GM19452 (cell line): ENCODE measurements around the gene SEPTIN10.
"Not testable (repeated sequence)": the region's sequence is repeated elsewhere in the genome, so short reads cannot be mapped to it uniquely, and the experiment has no call there.

Experiments used
- ATAC-seq: cut with Tn5 transposase; IDR thresholded peaks from one replicate; pipeline ENCODE4 v1.9.1; 2021; ENCODE audit not compliant: unreplicated experiment

SEPTIN10 gene

DNA sequence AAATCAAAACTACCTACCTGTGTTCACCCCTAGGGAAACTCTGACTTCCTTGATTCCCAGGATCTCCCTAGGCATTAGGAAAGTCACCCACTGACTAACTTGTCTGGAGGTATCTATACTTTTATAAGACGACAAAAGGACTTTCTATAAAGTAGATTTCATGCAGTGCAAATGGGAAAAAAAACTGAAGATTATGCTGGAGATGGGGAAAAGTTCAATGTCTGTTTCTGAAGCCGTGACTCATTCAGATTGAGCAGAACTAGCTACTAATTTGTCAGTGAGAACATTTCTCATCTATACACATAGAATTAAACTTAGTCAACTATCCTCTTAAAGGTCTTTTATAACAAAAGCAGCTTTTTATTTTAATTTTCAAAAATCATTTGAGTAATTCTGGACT lies 6.0 kb downstream of the SEPTIN10 start:
- ATAC-seq = no peak

DNA sequence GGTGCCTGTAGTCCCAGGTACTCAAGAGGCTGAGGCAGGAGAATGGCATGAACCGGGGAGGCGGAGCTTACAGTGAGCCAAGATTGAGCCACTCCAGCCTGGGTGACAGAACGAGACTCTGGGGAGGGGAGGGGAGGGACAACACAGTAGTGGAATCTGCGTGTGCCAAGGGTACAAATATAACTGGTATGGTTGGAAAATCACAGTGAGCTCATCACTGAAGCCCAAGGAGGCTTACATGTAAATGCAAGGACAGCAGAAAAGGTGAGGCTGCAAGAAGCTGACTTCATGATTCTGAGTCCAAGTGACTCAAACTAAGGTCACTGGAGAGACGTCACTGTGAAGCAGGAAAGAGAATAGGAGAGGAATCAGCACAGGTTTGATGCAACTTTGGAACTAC lies 9.2 kb downstream of the SEPTIN10 start:
- ATAC-seq = no peak

DNA sequence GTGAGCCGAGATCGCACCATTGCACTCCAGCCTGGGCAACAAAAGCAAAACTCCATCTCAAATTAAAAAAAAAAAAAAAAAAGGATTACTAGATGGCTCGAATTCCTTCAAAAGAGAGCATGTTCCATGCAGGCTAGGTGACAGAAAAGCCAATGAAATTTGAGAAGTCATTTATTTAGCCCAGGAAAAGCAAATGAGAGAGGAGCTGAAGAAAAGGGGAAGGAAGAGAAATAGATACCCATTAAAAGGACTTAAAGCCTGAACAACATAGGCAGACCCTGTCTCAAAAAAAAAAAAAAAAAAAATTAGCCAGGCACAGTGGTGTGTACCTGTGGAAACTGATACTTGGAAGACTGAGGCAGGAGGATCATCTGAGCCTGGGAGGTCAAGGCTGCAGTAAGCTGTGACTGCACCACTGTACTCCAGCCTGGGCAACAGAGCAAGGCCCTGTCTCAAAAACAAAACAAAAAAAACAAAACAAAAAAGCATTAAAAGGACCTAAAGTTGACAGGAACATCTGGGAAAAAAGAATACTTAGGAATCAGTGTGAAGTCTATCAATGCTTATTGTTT lies 11.1 kb downstream of the SEPTIN10 start:
- no peak for ATAC-seq

DNA sequence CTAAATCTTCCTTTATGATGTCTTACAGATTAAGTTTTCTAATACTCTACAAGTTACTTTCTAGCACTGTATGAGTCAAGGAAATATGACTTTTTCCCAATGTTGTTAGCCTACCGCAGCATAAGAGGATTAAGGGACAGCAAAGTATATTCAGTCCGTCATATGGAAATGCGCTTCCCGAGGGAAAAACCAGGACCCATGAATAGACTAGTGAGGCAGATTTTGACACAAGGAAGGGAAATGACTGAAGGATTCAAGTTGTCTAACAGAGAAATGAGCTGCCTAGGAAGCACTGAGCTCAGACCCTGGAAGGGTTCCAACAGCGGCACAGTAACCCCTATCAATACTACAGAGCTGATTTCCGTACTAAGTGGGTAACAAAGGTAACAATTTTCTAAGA lies 12.0 kb downstream of the SEPTIN10 start:
- no peak for ATAC-seq

DNA sequence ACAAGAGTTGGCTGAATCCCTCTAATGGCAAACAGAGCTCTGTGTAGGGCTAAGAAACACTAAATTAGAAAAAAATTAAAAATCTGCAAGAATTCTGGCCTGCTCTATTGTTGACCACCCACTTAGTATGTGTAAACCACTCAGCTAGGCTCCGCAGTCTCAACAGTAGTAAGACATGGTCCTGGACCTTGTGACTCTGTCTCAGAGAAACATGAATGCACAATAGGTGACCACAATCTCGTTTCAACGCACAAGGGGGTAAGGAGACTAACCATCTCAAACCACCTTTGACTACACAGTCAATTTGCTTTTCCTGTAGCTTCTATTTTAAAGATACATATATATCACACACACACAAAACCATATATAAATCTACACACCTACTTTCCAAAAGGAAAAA lies 16.5 kb downstream of the SEPTIN10 start:
- no peak for ATAC-seq

DNA sequence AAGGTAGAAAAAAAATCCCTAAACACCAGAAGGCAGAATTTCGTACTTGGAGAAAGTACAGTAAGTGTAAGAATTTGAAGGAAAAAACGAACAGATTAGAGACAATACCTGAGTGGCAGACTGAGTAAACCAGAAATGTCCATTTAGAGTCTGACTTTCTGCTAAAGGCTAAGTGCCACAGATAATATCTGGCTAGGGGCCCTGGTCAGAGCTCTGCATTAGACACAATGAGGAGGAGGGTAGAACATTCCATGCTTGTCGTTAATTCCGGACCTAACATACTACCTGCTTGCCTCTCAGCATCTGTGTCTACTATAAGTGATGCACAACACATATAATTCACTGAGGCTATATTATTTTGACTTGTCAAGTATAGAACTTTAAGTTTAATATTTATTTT lies 18.1 kb downstream of the SEPTIN10 start:
- no peak for ATAC-seq

DNA sequence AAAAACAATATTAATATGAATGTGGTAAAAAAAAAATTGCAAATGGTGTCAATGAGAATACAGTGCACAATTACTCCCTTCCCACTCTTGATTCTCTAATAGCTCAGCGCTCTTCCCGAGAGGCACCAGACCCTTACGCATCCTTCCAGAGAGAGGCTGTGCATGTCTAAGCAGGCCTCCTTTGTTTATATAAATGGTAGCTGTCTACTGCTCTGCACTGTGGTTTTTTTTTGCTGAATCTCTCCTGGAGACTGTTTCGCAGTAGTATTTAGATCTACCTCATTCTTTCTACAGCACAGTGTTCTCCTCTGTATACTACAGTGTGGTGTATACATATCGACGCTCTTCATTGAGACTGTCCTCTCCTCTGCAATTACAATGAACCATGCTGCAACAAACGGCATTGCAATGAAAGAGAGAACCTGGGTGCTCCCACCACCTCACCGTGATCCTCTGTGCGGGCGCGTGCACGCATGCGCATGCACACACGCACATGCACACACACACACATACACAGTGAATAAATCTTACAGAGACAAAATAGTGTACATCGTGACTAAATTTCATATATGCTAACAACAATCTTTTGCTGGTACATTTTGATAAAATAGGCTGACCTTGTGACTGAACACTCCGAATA lies 19.4 kb downstream of the SEPTIN10 start:
- no peak for ATAC-seq

DNA sequence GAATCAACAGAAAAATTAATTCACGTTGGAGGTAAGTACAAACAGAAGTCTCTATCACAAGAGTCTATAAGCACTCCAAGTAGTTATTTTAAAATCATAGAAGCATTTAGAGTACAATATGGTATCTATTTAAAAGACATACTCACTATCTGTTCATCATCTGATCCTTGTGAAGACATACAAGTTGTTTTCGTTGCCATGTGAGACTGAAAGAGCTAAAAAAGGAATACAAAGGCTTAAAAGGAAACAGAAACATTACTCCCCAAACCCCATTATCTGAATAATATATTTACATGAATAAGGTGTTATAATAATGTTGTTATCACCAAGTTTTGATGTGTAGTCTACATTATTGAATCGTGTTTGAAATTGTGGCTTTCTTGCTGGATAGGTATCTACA lies 20.9 kb downstream of the SEPTIN10 start:
- ATAC-seq = no peak

DNA sequence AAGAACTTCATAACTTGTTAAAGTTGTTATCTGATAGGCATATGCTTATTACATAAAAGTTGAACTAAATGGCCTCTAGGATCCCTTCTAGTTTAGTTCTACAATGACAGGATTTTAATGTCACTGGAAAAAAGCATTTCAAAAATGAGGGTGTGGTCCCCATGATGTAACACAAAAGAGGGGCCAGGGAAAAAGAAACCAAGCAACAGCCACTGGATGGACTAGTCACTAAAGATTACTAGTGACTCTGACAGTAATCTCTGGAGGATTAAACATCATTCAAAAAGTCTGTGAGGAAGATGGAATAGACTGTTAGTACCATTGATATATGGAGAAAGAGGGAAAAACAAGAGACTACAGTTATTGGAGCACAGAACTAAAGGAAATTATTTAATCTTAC lies 22.6 kb downstream of the SEPTIN10 start:
- ATAC-seq = no peak

DNA sequence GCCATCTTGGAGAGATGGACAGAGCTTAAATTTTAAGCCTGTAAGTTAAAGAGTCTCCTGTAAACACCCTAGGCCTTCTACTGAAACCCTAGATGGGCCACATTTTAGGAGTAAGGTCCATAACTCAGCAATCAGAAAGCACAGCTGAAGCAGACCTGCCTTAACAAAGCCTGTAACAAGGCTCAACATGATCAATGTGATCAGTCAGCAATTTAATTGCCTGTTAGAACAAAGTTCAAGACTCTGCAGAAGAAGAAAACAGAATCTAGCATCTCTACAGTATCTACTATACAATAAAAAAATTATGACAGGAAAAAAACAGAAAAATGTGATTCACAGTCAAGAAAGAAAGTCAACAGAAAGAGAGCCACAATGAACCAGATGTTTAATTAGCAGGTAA lies 27.1 kb downstream of the SEPTIN10 start:
- ATAC-seq = no peak

DNA sequence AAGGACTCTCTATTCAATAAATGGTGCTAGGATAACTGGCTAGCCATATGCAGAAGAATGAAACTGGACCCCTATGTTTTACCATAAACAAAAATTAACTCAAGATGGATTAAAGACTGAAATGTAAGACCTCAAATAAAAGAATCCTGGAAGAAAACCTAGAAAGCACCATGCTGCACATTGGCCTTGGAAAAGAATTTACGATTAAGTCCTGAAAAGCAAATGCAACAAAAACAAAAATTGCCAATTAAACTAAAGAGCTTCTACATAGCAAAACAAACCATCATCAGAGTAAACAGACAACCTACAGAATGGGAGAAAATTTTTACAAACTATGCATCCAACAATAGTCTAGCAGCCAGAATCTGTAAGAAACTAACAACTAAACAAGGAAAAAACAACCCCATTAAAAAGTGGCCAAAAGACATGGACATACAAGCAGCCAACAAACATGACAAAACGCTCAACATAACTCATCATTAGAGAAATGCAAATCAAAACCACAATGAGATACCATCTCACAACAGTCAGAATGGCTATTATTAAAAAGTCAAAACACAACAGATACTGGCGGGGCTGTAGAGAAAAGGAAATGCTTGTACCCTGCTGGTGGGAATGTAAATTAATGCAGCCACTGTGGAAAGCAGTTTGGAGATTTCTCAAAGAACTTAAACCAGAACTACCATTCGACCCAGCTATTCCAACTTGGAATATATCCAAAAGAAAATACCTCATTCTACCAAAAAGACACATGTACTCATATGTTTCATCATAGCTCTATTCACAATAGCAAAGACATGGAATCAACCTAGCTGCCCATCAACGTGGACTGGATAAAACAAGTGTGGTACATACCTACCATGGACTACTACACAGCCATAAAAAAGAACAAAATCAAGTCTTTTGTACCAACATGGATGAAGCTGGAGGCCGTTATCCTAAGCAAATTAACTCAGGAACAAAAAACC lies 30.6 kb downstream of the SEPTIN10 start:
- no peak for ATAC-seq

DNA sequence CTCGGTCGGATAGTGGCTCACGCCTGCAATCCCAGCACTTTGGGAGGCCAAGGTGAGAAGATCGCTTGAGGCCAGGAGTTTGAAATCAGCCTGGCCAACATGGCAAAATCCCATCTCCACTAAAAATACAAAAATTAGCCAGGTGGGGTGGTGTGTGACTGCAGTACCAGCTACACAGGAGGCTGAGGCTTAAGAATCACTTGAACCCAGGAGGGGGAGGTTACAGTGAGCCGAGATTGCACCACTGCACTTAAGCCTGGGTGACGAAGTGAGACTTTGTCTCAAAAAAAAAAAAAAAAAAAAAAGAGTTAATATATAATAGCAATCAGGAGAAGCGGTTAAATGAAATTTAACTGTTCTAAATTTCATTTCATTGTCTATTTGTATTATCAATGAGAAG lies 36.1 kb downstream of the SEPTIN10 start:
- not testable (repeated sequence) for ATAC-seq

DNA sequence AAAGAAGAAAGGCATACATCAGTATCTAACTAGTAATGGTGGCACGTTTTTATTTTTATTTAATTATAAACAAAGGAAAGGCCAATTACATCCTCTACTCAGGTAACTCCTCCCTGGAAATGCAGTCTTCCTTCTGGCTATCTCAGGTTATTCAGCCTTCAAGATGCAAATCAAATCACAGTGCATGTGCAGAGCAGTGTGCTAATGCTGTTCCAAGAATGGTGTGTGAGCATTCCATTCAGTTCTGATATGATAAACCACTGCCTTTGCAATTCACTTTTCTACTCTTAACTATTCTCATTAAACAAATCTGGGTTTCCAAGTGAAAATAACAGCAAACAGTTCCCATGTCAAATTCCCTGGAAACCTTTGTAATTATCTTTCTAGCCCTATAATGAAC lies 38.4 kb downstream of the SEPTIN10 start:
- ATAC-seq = no peak

DNA sequence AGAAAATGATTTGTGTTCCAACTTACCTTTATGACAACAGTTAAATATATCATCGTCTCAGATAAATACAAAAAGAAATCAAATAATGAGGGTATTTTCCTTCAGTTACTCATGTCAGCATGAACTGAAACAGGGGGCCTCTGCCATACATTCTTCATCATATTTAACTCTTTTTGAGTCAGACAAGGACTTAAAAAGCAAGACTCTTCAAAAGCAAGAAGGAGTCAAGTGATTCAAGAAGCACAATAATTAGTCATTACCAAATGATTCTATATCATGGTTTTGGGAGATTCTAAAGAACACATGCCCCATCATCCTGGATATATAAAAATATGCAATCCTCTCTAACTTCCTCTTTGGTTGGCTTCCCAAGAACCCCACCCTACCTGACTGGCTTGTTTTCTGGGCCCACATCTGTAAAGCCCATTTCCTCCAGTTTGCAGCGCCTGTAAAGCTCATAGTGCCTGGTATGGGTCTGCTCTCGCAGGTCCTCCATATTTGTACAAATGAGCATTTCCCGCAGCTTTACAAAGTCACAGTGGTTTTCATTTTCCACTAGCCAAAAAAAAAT lies 49.7 kb downstream of the SEPTIN10 start:
- ATAC-seq = no peak

DNA sequence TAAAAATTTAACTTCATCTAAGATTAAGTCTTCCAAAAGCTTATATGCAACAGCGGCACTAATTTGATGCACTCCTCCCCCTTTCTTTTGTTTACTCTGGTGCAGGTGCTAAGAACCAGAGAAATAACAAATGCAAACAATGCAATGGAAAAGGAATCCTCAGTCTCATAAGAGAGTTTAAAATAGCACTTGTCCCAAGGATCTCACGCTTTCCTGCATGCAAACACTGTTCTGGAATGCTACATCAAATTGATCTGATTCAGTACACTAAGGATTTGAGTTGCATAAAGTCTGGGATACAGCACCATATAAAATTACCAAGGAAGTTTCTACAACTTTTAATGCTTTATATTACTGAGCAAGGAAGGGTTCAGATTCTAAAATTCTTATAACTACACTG lies 50.5 kb downstream of the SEPTIN10 start:
- ATAC-seq = no peak

DNA sequence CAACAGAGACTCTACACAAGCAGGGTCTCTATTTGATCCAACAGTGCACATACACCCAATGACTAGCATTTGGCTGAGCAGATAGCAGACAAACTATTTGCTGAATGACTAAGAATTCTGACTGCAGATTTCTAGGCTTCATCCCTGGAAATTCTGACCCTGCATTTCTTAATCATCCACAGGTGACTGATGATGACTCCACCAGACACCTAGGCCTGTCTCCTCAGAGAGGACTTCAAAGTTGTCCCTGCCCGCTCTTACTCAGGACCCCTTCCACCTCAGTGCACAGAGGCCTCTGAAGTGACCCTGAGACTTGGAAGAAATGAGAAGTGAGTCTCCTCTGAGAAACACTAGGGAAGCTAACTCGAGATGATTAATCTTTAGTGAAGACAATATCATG lies 51.3 kb downstream of the SEPTIN10 start:
- no peak for ATAC-seq

DNA sequence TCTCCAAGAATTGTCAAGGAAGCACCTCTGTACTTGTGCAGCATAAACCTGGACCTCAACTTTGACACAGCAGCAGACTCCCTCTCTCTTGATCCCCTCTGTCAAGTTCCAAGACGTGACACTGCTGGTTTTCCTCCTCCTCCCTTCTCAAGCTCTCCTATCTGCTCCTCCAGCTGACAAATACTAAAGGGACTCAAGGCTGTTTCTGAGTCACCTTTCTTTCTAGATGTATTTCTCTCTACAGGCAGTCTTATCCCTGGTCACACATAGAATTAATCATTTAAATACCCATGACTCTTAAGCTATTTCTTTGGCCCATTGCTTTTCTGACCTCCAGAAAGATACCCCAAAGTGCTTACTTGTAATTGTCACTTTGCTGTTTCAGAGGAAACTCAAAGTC lies 53.5 kb downstream of the SEPTIN10 start:
- ATAC-seq = no peak

DNA sequence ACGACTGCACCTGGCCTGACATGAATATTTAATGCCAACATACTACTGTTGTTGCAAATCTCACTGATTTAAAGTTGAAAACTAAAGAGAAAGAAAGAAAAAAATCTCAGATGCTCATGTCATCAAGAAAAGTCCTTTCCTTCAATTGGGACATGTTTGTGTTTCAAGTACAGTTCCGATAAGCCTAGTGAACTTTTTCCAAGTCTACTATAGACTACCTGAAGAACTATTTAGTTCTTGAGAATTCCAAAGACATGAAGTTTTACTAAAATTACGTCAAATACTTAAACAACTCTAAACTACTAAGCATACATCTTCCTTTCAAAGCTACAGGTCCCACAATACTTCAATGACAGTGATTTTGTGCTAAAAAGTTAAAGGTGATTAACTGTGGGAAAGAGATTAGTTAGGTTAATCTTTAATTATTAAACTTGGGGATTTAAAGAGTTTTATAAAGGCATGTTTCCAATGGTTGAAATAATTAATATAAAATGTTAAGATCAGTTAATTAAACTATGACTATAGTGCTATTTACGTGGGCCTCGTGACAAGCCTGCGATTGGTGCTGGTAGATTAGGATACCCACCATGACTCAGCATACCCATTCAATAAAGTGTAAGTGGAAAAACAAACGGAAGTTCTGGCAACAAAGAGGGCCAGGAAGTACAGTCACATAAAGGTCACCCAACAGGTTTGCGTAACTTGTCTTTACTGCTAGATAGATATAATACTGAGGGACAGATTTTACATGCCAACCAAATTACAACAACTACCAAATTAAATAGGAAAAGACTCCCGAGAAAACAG lies 55.5 kb downstream of the SEPTIN10 start:
- no peak for ATAC-seq

DNA sequence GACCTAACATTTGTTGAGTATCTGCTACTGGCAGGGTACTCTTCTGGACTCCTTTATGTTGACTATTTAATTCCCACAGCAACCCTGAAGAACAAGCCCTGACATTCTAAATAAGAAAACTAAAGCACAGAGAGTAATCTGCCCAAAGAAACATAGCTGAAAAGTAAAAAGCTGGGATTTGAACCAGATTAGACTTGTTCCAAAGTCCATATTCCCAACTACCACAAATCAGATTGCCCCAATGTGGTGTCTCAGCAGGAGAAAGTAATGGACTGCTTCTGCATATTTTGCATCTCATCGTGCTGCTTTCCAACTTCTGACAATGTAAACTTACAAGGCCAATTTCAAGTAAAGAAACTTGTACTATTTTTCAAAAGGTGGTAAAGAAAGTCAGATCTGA lies 56.5 kb downstream of the SEPTIN10 start:
- no peak for ATAC-seq

DNA sequence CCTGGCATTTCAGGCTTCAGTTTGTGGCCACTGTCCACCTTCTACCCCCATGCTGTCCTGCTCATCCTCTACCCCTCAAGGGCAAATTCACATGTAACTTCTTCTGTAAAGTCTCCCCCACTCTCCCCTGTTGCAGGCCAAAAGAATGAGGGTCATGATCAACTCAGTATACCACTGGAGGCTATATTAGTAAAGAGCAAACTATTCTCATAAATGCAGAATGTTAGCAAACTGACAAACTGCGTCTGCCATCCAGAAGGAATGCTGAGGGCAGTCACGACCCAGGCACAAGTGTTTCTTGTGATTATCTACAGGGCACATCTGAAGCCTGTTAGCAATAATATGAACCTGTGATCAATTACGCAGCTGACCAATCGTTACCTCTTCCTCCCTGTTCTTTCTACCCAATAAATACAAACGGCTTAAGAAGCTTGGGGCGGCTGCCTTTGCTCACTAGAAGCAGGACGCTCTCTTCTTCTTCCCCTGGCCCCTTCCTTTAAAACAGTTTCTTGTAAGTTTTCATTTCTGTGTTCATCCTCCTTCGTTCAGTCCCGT lies 58.3 kb downstream of the SEPTIN10 start:
- no peak for ATAC-seq

DNA sequence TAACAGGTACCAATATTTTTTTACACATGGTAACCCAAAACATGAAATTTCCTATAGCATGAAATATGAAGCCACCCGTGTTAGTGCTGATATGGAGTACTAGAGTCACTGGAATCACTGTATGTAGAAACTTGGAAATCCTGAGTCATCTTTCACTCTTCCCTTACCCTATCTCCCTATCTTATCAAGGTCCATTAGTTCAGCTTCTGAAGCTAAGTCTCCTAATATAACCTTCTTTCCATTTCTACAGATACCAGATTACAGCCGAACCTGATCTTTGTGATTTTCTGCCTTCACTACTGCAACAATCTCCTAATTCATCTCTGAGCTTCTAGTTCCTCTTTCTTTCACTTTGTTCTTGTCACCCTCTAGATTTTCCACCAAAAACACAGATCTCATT lies 59.0 kb downstream of the SEPTIN10 start:
- ATAC-seq = no peak
